ENCODE results near the gene CFAP90.

- TF ChIP-seq SMC3 (IDR thresholded peaks at IDR 0.05) (no peak), EP300 (IDR thresholded peaks at IDR 0.05) (no peak), CBX8 (IDR thresholded peaks at IDR 0.05) (no peak), JUNB (IDR thresholded peaks at IDR 0.05) (no peak), POLR2A (IDR thresholded peaks at IDR 0.05; ENCODE audit: low read length) (no peak), ZFP36 (IDR thresholded peaks at IDR 0.05; ENCODE audit: borderline replicate concordance, partially characterized antibody) (no peak), ESRRA (IDR thresholded peaks at IDR 0.05; ENCODE audit: borderline replicate concordance, low read length) (no peak), BHLHE40 (IDR thresholded peaks at IDR 0.05; ENCODE audit: low read depth, low read length) (no peak), POLR2AphosphoS2 (conservative IDR thresholded peaks at IDR 0.05; ENCODE audit: low read length) (no peak), RFX5 (IDR thresholded peaks at IDR 0.05) (no peak)
- TF ChIP-seq, protein P1, sequence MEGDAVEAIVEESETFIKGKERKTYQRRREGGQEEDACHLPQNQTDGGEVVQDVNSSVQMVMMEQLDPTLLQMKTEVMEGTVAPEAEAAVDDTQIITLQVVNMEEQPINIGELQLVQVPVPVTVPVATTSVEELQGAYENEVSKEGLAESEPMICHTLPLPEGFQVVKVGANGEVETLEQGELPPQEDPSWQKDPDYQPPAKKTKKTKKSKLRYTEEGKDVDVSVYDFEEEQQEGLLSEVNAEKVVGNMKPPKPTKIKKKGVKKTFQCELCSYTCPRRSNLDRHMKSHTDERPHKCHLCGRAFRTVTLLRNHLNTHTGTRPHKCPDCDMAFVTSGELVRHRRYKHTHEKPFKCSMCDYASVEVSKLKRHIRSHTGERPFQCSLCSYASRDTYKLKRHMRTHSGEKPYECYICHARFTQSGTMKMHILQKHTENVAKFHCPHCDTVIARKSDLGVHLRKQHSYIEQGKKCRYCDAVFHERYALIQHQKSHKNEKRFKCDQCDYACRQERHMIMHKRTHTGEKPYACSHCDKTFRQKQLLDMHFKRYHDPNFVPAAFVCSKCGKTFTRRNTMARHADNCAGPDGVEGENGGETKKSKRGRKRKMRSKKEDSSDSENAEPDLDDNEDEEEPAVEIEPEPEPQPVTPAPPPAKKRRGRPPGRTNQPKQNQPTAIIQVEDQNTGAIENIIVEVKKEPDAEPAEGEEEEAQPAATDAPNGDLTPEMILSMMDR (IDR thresholded peaks at IDR 0.05), result no peak
Measured at GRCh38 chr5:7884491-7885267, 33.7 kb upstream of the CFAP90 start.
